DND-41 (cell line): ENCODE results near the gene IKBKE.

Experiments
- ATAC-seq: fragments of 200-7000 bp; cut with Tn5 transposase; 3 replicates; pipeline ENCODE4 v1.9.1; 2021; ENCODE audit warnings: low read depth; ENCODE audit not compliant: insufficient read depth
- DNase-seq: peaks from one replicate; pipeline ENCODE4 v3.0.0-alpha.2; 2020
- H2AFZ ChIP-seq: 2 replicates; pipeline ENCODE4 v1.6.0; 2012; ENCODE audit warnings: low read depth, low read length
- H3K27ac ChIP-seq: 2 replicates; pipeline ENCODE4 v1.5.1; 2012; ENCODE audit warnings: low read length, inconsistent platforms
- H3K27me3 ChIP-seq: fragments of 200-600 bp; sonication (generic); 2 replicates; pipeline ENCODE4 v1.6.0; 2012; ENCODE audit warnings: low read length, mild to moderate bottlenecking, inconsistent platforms; ENCODE audit not compliant: insufficient read depth, poor library complexity
- H3K36me3 ChIP-seq: 2 replicates; pipeline ENCODE4 v1.5.1; 2012; ENCODE audit warnings: low read length, inconsistent platforms; ENCODE audit not compliant: insufficient read depth
- H3K4me1 ChIP-seq: 2 replicates; pipeline ENCODE4 v1.5.1; 2012; ENCODE audit warnings: mild to moderate bottlenecking, low read length; ENCODE audit not compliant: insufficient read depth
- H3K4me2 ChIP-seq: 2 replicates; pipeline ENCODE4 v1.6.0; 2012; ENCODE audit warnings: mild to moderate bottlenecking, moderate library complexity, low read length, inconsistent platforms; ENCODE audit not compliant: insufficient read depth
- H3K4me3 ChIP-seq, 2 experiments: fragments of 200-600 bp in 1 of 2; shearing (Covaris generic) in 1 of 2; 2 replicates each; pipeline ENCODE4 v1.5.1; 2012 to 2016; ENCODE audit warnings: inconsistent platforms in 2 of 2, low read length in 2 of 2, mild to moderate bottlenecking in 2 of 2, low read depth in 1 of 2, moderate library complexity in 1 of 2
- H3K79me2 ChIP-seq: 2 replicates; pipeline ENCODE4 v1.6.0; 2012; ENCODE audit warnings: low read length, inconsistent platforms; ENCODE audit not compliant: insufficient read depth
- H3K9ac ChIP-seq: 2 replicates; pipeline ENCODE4 v1.6.0; 2012; ENCODE audit warnings: low read depth, mild to moderate bottlenecking, inconsistent platforms, low read length, moderate library complexity
- H3K9me3 ChIP-seq: 2 replicates; pipeline ENCODE4 v1.5.1; 2012; ENCODE audit warnings: low read length, moderate library complexity, mild to moderate bottlenecking, inconsistent platforms; ENCODE audit not compliant: insufficient read depth, severe bottlenecking
- H4K20me1 ChIP-seq: 2 replicates; pipeline ENCODE4 v1.6.0; 2012; ENCODE audit warnings: low read length; ENCODE audit not compliant: insufficient read depth
- EZH2 ChIP-seq: IDR thresholded peaks from 3 replicates; pipeline ENCODE4 v1.6.1; 2012; ENCODE audit warnings: borderline replicate concordance, low read depth, mild to moderate bottlenecking, moderate library complexity, low read length, inconsistent platforms; ENCODE audit not compliant: severe bottlenecking
- TF ChIP-seq, protein P1 (sequence below): IDR thresholded peaks from 2 replicates; pipeline ENCODE4 v1.5.1; 2012; ENCODE audit warnings: borderline replicate concordance, low read length, moderate library complexity, mild to moderate bottlenecking; ENCODE audit not compliant: poor library complexity, severe bottlenecking; ENCODE audit errors: extremely low read depth

Gene IKBKE

DNA sequence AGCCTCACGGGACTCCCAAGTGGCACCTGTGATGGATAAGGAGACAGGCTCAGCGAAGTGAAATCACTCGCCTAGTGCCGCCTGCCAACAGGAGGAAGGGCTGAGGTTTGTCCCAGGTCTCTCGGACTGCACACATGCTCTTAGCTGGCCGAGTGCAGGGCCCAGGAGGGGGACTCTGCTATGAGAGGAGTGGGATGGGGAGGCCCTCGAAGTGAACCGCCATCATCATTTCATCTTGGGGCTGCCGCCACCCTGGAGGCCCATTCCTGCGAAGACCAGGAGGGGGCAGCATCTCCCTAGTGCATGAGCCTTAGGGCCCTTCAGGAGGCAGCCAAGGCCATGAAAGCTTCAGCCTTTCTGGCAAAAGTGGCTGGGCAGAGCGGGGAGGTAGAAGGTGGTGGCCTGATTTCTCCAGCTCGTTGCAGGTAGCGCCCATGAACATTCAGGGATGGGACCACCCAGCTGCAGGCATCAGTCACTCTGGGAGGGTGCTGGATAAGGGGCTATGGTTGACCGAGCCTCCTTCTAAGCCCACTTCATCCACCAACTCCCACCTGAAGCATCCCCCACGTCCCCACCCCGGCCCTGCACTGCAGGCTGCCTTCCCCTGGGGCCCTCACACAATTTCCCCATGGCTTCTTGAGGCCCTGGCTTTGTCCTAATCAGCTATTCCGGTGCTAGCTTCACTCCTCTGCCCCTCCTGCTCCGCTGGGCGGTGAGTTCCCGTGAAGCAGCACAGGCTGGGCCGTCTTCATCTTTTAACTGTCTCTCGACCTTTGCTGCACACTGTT lies 19.9 kb downstream of the IKBKE start:
- peak; percentile 70 for DNase-seq

DNA sequence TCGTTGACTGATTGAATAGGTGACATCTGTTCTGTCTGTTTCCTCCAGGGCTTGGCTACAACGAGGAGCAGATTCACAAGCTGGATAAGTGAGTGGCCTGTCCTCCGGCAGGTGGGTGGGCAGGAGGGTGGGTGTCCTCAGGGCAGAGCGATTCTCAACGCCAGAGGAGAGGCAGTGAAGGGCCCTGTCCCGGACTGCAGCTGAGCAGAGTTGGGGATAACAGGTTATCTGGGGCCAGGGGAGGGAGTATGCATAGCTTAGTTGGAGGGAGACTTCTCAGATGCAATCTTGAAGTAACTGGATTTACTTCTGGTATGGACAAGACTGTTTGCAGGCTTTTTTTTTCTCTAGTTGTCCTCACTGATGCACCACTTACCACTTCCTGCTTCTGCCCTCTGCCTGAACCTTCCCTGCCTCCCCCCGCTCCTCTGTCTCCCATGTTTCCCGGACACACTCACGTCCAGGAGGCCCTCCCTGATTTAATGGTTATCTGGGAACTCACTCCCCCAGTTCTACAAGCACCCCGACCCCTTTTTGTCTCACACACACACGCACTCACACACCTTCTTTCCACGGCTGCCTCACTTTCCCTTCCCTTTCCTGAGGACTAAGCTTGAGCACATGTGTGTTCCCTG lies 20.6 kb downstream of the IKBKE start:
- DNase-seq (no peak), ATAC-seq (no peak)
- H3K9me3 ChIP-seq: no peaks in the 10 kb centered on the region
- H3K9ac ChIP-seq: no peak overlapping the region
- H3K4me3 ChIP-seq: no peak overlapping the region
- no peaks in the 10 kb centered on the region for H4K20me1 ChIP-seq
- no peaks in the 10 kb centered on the region for H3K4me1 ChIP-seq
- no peaks in the 10 kb centered on the region for H3K27me3 ChIP-seq
- peaks cover 46% of the 10 kb centered on the region for H3K36me3 ChIP-seq
- no peak overlapping the region for H3K4me2 ChIP-seq
- TF ChIP-seq, protein P1, sequence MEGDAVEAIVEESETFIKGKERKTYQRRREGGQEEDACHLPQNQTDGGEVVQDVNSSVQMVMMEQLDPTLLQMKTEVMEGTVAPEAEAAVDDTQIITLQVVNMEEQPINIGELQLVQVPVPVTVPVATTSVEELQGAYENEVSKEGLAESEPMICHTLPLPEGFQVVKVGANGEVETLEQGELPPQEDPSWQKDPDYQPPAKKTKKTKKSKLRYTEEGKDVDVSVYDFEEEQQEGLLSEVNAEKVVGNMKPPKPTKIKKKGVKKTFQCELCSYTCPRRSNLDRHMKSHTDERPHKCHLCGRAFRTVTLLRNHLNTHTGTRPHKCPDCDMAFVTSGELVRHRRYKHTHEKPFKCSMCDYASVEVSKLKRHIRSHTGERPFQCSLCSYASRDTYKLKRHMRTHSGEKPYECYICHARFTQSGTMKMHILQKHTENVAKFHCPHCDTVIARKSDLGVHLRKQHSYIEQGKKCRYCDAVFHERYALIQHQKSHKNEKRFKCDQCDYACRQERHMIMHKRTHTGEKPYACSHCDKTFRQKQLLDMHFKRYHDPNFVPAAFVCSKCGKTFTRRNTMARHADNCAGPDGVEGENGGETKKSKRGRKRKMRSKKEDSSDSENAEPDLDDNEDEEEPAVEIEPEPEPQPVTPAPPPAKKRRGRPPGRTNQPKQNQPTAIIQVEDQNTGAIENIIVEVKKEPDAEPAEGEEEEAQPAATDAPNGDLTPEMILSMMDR: no peak
- TF ChIP-seq EZH2: no peak
- no peak overlapping the region for H3K27ac ChIP-seq
- H2AFZ ChIP-seq: no peak overlapping the region
- no peaks in the 10 kb centered on the region for H3K79me2 ChIP-seq

More for the DNA sequence above, 19.9 kb downstream of the IKBKE start:
- H3K27me3 ChIP-seq: no peaks in the 10 kb centered on the region
- no peaks in the 10 kb centered on the region for H3K9me3 ChIP-seq
- H3K9ac ChIP-seq: no peak overlapping the region
- TF ChIP-seq, protein P1: peak; percentile 94
- no peak for TF ChIP-seq EZH2
- H3K36me3 ChIP-seq: peaks cover 46% of the 10 kb centered on the region
- no peak overlapping the region for H3K4me2 ChIP-seq
- ATAC-seq: peak; percentile 92
- no peak overlapping the region for H2AFZ ChIP-seq
- no peaks in the 10 kb centered on the region for H3K79me2 ChIP-seq
- H3K4me1 ChIP-seq: no peaks in the 10 kb centered on the region
- H3K27ac ChIP-seq: no peak overlapping the region
- H3K4me3 ChIP-seq: no peak overlapping the region
- no peaks in the 10 kb centered on the region for H4K20me1 ChIP-seq

DNA sequence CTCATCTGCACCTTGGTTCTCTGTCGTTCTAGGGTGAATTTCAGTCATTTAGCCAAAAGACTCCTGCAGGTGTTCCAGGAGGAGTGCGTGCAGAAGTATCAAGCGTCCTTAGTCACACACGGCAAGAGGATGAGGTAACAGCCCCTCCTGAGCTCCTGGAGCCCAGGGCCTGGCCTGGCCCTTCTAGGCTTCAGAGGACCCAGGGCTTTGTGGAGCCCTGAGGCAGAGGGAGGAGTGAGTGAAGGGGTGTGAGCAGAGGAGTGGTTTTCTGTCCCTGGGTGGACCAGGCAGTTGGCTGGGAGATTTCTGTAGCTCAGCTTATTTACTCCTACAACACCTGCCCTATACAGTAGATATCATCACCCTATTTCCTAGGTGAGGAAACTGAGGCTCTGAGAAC lies 21.3 kb downstream of the IKBKE start:
- TF ChIP-seq, protein P1: no peak
- H3K27ac ChIP-seq: no peak overlapping the region
- no peak overlapping the region for H2AFZ ChIP-seq
- H3K4me3 ChIP-seq: no peak overlapping the region
- no peaks in the 10 kb centered on the region for H3K27me3 ChIP-seq
- DNase-seq (no peak), ATAC-seq (no peak)
- H4K20me1 ChIP-seq: no peaks in the 10 kb centered on the region
- no peaks in the 10 kb centered on the region for H3K4me1 ChIP-seq
- no peaks in the 10 kb centered on the region for H3K9me3 ChIP-seq
- H3K79me2 ChIP-seq: no peaks in the 10 kb centered on the region
- H3K4me2 ChIP-seq: no peak overlapping the region
- H3K9ac ChIP-seq: no peak overlapping the region
- peaks cover 46% of the 10 kb centered on the region for H3K36me3 ChIP-seq
